Measurements from ENCODE around the gene CST9L.

GRCh38 chr20:23528867-23529431, 39.3 kb downstream of the CST9L start:
- TF ChIP-seq GATA3 (IDR thresholded peaks at IDR 0.05; ENCODE audit: low read depth, low read length) (no peak), GATA2 (IDR thresholded peaks at IDR 0.05; ENCODE audit: low read depth, low read length) (no peak)
